Cardiac muscle cell (in vitro differentiated cells and primary cell): ENCODE data around the gene TNK1. TPM values are rescaled to one million over a fixed set of nuclear protein-coding genes. Genes with fewer than 3 reads are reported as not detected.

Experiments
- DNase-seq, 2 donors: peaks; one replicate each; pipeline versions ENCODE4 v3.0.0 to v3.0.0-alpha.2; 2010 to 2017; ENCODE audit warnings: low read depth in 1 of 2, low spot score in 1 of 2
- H3K27ac ChIP-seq: fragments of 200-600 bp; sonication (generic); 2 replicates; pipeline ENCODE4 v1.5.1; 2016
- H3K27me3 ChIP-seq: fragments of 200-600 bp; sonication (generic); 2 replicates; pipeline ENCODE4 v1.6.0; 2016; ENCODE audit warnings: control low read depth
- H3K36me3 ChIP-seq: fragments of 200-600 bp; sonication (generic); 2 replicates; pipeline ENCODE4 v1.5.1; 2016; ENCODE audit warnings: control low read depth
- H3K4me1 ChIP-seq: fragments of 200-600 bp; sonication (generic); 2 replicates; pipeline ENCODE4 v1.8.1; 2017; ENCODE audit warnings: low read depth, mild to moderate bottlenecking, mixed run types
- H3K4me3 ChIP-seq: fragments of 200-600 bp; sonication (generic); 2 replicates; pipeline ENCODE4 v1.5.1; 2016; ENCODE audit warnings: mild to moderate bottlenecking
- H3K9me3 ChIP-seq: fragments of 200-600 bp; sonication (generic); 2 replicates; pipeline ENCODE4 v1.5.1; 2017; ENCODE audit warnings: low read depth, mild to moderate bottlenecking, control low read depth
- CTCF ChIP-seq: IDR thresholded peaks from 2 replicates; pipeline ENCODE4 v1.5.1; 2012; ENCODE audit warnings: low read depth, mild to moderate bottlenecking, low read length
- polyA plus RNA-seq: library from polyadenylated mRNA; unstranded; fragments of >200 nt; fragmentation: Nextera tagmentation; extraction: Ambion mirVana; gene quantifications from 2 replicates; pipeline ENCODE4 v1.2.1, GENCODE V29; 2016
- total RNA-seq: library from RNA; depleted of rRNA; stranded (reverse); fragments of >200 nt; gene quantifications from 2 replicates; pipeline ENCODE4 v1.2.3, GENCODE V29; 2016

TNK1 gene
- total and polyA plus RNA-seq, 2 experiments from 2014 or later: 2.6 to 2.9 TPM

GRCh38 chr17:7409716-7410115 lies 28.8 kb downstream of the TNK1 start:
- Histone ChIP-seq H3K36me3 (no peaks in the 10 kb centered on the region), H3K4me1 (no peaks in the 10 kb centered on the region), H3K9me3 (no peaks in the 10 kb centered on the region), H3K4me3 (no peak overlapping the region), H3K27me3 (no peaks in the 10 kb centered on the region), H3K27ac (no peak overlapping the region)
- DNase-seq: no peak
- no peak for TF ChIP-seq CTCF

- TF ChIP-seq CTCF: no peak
- Histone ChIP-seq H3K27me3 (no peaks in the 10 kb centered on the region), H3K36me3 (peaks cover 3% of the 10 kb centered on the region), H3K9me3 (no peaks in the 10 kb centered on the region), H3K4me1 (no peaks in the 10 kb centered on the region), H3K27ac (no peak overlapping the region), H3K4me3 (no peak overlapping the region)
- DNase-seq: no peak
These were observed 29.9 kb downstream of the TNK1 start for GRCh38 chr17:7410634-7411426.

GRCh38 chr17:7411427-7411750 lies 30.5 kb downstream of the TNK1 start:
- TF ChIP-seq CTCF: no peak
- Histone ChIP-seq H3K9me3 (no peaks in the 10 kb centered on the region), H3K36me3 (peaks cover 4% of the 10 kb centered on the region), H3K4me1 (no peaks in the 10 kb centered on the region), H3K27ac (no peak overlapping the region), H3K4me3 (no peak overlapping the region), H3K27me3 (no peaks in the 10 kb centered on the region)
- no peak for DNase-seq

GRCh38 chr17:7413346-7413985 lies 32.6 kb downstream of the TNK1 start:
- no peak overlapping the region for H3K4me3 ChIP-seq
- H3K27ac ChIP-seq: no peak overlapping the region
- H3K9me3 ChIP-seq: no peaks in the 10 kb centered on the region
- no peaks in the 10 kb centered on the region for H3K27me3 ChIP-seq
- DNase-seq: peak in 1 of 2 donors; percentile 37
- H3K36me3 ChIP-seq: peaks cover 9% of the 10 kb centered on the region
- TF ChIP-seq CTCF: no peak
- H3K4me1 ChIP-seq: no peaks in the 10 kb centered on the region

GRCh38 chr17:7414837-7415236 lies 33.9 kb downstream of the TNK1 start:
- Histone ChIP-seq H3K4me1 (no peaks in the 10 kb centered on the region), H3K27ac (no peak overlapping the region), H3K9me3 (no peaks in the 10 kb centered on the region), H3K27me3 (no peaks in the 10 kb centered on the region), H3K4me3 (no peak overlapping the region), H3K36me3 (peaks cover 9% of the 10 kb centered on the region)
- DNase-seq: no peak
- no peak for TF ChIP-seq CTCF
